Panc1 (cell line): ENCODE data around the gene RAD23A. TPM values are rescaled to one million over a fixed set of nuclear protein-coding genes. Genes with fewer than 3 reads are reported as not detected.

Experiments
- ATAC-seq: fragments of 200-7000 bp; cut with Tn5 transposase; 2 replicates; pipeline ENCODE4 v1.9.1; 2020; ENCODE audit warnings: mild to moderate bottlenecking, moderate library complexity
- BruUV-seq: library from RNA; stranded (reverse); fragments of 400-500 nt; replicated peaks from 2 replicates; lab custom pipeline; 2021; lab: Mats Ljungman, UMichigan
- CTCF ChIA-PET: fragments of 300-600 bp; sonication (Branson Sonifier 250); formaldehyde crosslinking; loops from one replicate; lab custom pipeline; 2022; ENCODE audit warnings: antibody characterized with exemption; lab: Charles Lee
- POLR2A ChIA-PET: fragments of 300-600 bp; sonication (Branson Sonifier 250); formaldehyde crosslinking; loops from one replicate; lab custom pipeline; 2022; ENCODE audit warnings: antibody characterized with exemption; lab: Charles Lee
- DNase-seq: peaks from one replicate; pipeline ENCODE4 v3.0.0-alpha.2; 2010; ENCODE audit warnings: low read depth, low spot score
- H3K27ac ChIP-seq: 2 replicates; pipeline ENCODE4 v1.5.1; 2011; ENCODE audit warnings: mild to moderate bottlenecking, low read length, inconsistent platforms
- H3K27me3 ChIP-seq: fragments of 200-500 bp; sonication (Bioruptor generic); 2 replicates; pipeline ENCODE4 v1.6.0; 2014; ENCODE audit warnings: low read length, inconsistent platforms; ENCODE audit not compliant: control insufficient read depth, insufficient read depth
- H3K36me3 ChIP-seq: fragments of 200-500 bp; sonication (Bioruptor generic); 2 replicates; pipeline ENCODE4 v1.5.1; 2014; ENCODE audit warnings: inconsistent platforms, mild to moderate bottlenecking, low read length, moderate library complexity; ENCODE audit not compliant: control insufficient read depth, insufficient read depth
- H3K4me1 ChIP-seq: 2 replicates; pipeline ENCODE4 v1.5.1; 2011; ENCODE audit warnings: inconsistent platforms, mild to moderate bottlenecking, low read length, moderate library complexity; ENCODE audit not compliant: control insufficient read depth, insufficient read depth
- H3K4me3 ChIP-seq, 2 experiments: 2 replicates each; pipeline ENCODE4 v1.5.1; 2011 to 2012; ENCODE audit warnings: low read depth in 2 of 2, low read length in 2 of 2, mild to moderate bottlenecking in 2 of 2, inconsistent platforms in 1 of 2, moderate library complexity in 1 of 2
- H3K9me3 ChIP-seq: fragments of 200-500 bp; sonication (Bioruptor generic); 2 replicates; pipeline ENCODE4 v1.5.1; 2014; ENCODE audit warnings: low read depth, mild to moderate bottlenecking, inconsistent platforms, low read length, moderate library complexity; ENCODE audit not compliant: control insufficient read depth, insufficient read depth
- POLR2AphosphoS5 ChIP-seq: IDR thresholded peaks from 2 replicates; pipeline ENCODE4 v1.6.1; 2012; ENCODE audit warnings: mild to moderate bottlenecking, low read depth, low read length, moderate library complexity
- SIN3A ChIP-seq: IDR thresholded peaks from 2 replicates; pipeline ENCODE4 v1.6.1; 2012; ENCODE audit warnings: low read depth, mild to moderate bottlenecking, low read length, moderate library complexity, borderline replicate concordance; ENCODE audit not compliant: insufficient read depth
- TCF7L2 ChIP-seq: IDR thresholded peaks from 2 replicates; pipeline ENCODE4 v1.6.1; 2011; ENCODE audit warnings: mild to moderate bottlenecking, low read depth, low read length, inconsistent platforms
- in situ Hi-C: cut with HindIII; loops from 2 replicates; pipeline ENCODE4 v1.10.0; 2016; ENCODE audit warnings: low sequenced_read_pairs, low pct_unique_long_range_greater_than_20kb
- intact Hi-C: fragments of 100-400 bp; cut with micrococcal nuclease; formaldehyde crosslinking; loops from one replicate; pipeline ENCODE4 v1.10.0; 2022; ENCODE audit not compliant: unreplicated experiment
- total RNA-seq: library from RNA; stranded (reverse); gene quantifications from one replicate; pipeline ENCODE4 v1.2.1, GENCODE V29; 2021; ENCODE audit not compliant: unreplicated experiment
- TF ChIP-seq, protein P1 (sequence below), 2 experiments: IDR thresholded peaks; 2 replicates each; pipeline ENCODE4 v1.6.1; 2011 to 2012; ENCODE audit warnings: low read depth in 2 of 2, control low read depth in 1 of 2, low read length in 1 of 2, mild to moderate bottlenecking in 1 of 2, moderate library complexity in 1 of 2; ENCODE audit not compliant: insufficient read depth in 1 of 2
- TF ChIP-seq, protein P2 (sequence below): fragments of 450-650 bp; IDR thresholded peaks from 2 replicates; pipeline ENCODE4 v1.5.1; 2017; ENCODE audit warnings: mild to moderate bottlenecking

RAD23A gene
- total RNA-seq, 1 experiment from 2014 or later: 111 TPM

DNA sequence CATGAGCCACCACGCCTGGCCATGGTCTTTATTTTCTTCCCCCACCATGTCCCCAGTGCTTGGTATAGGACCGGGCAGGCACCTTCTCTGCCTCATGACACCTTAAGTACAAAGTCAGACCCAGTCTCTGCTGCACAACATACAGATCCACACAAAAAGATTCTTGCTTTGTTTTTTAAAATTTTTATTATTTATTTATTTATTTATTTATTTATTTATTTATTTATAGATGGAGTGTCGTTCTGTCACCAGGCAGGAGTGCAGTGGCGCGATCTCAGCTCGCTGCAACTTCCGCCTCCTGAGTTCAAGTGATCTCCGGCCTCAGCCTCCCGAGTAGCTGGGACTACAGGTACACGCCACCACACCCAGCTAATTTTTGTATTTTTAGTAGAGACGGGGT is 47.1 kb downstream of the RAD23A start:
- CTCF ChIA-PET: no interaction called here
- in situ Hi-C loops: no loop called here
- H3K27me3 ChIP-seq: no peaks in the 10 kb centered on the region

DNA sequence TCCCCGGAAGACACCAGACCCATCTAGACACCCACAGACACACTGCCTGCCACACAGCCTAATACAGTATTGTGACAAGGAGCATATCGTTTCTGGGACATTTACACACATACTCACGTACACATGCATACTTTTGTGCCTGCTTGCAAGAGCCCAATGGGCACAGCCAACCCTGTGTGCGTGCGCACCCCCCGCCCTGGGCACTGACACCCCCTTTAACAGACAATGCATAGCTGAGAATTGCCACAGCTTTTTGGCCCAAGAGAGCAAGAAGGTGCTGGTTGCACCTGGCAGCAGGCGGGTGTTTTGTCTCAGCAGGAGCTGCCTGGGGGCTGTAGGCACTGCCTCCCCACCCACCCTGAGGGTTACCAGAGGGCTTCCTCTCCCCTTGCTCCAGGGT is 47.9 kb downstream of the RAD23A start:
- Histone ChIP-seq H3K4me3 (no peak overlapping the region), H3K4me1 (peaks cover 16% of the 10 kb centered on the region), H3K36me3 (no peaks in the 10 kb centered on the region), H3K27ac (no peak overlapping the region), H3K9me3 (no peaks in the 10 kb centered on the region), H3K27me3 (no peaks in the 10 kb centered on the region)
- no peak for ATAC-seq
- TF ChIP-seq SIN3A: no peak
- TF ChIP-seq, protein P1, sequence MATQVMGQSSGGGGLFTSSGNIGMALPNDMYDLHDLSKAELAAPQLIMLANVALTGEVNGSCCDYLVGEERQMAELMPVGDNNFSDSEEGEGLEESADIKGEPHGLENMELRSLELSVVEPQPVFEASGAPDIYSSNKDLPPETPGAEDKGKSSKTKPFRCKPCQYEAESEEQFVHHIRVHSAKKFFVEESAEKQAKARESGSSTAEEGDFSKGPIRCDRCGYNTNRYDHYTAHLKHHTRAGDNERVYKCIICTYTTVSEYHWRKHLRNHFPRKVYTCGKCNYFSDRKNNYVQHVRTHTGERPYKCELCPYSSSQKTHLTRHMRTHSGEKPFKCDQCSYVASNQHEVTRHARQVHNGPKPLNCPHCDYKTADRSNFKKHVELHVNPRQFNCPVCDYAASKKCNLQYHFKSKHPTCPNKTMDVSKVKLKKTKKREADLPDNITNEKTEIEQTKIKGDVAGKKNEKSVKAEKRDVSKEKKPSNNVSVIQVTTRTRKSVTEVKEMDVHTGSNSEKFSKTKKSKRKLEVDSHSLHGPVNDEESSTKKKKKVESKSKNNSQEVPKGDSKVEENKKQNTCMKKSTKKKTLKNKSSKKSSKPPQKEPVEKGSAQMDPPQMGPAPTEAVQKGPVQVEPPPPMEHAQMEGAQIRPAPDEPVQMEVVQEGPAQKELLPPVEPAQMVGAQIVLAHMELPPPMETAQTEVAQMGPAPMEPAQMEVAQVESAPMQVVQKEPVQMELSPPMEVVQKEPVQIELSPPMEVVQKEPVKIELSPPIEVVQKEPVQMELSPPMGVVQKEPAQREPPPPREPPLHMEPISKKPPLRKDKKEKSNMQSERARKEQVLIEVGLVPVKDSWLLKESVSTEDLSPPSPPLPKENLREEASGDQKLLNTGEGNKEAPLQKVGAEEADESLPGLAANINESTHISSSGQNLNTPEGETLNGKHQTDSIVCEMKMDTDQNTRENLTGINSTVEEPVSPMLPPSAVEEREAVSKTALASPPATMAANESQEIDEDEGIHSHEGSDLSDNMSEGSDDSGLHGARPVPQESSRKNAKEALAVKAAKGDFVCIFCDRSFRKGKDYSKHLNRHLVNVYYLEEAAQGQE (IDR thresholded peaks at IDR 0.05; ENCODE audit: insufficient read depth in 1 of 2, low read depth in 2 of 2, low read length in 1 of 2): no peak
- no peak for TF ChIP-seq TCF7L2
- no peak for TF ChIP-seq POLR2AphosphoS5
- TF ChIP-seq, protein P2, sequence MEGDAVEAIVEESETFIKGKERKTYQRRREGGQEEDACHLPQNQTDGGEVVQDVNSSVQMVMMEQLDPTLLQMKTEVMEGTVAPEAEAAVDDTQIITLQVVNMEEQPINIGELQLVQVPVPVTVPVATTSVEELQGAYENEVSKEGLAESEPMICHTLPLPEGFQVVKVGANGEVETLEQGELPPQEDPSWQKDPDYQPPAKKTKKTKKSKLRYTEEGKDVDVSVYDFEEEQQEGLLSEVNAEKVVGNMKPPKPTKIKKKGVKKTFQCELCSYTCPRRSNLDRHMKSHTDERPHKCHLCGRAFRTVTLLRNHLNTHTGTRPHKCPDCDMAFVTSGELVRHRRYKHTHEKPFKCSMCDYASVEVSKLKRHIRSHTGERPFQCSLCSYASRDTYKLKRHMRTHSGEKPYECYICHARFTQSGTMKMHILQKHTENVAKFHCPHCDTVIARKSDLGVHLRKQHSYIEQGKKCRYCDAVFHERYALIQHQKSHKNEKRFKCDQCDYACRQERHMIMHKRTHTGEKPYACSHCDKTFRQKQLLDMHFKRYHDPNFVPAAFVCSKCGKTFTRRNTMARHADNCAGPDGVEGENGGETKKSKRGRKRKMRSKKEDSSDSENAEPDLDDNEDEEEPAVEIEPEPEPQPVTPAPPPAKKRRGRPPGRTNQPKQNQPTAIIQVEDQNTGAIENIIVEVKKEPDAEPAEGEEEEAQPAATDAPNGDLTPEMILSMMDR: no peak
- POLR2A ChIA-PET: interaction anchor here (0.7 kb wide), 1 partner anchor 41 kb away, joined by 3 read pairs; no protein-coding TSS in a partner anchor
- BruUV-seq: no TSS peak
- no peak for DNase-seq
- CTCF ChIA-PET: interaction anchor here (0.6 kb wide), 1 partner anchor 459 kb away, joined by 3 read pairs; no protein-coding TSS in a partner anchor
- intact Hi-C loops (no loop called here), in situ Hi-C loops (no loop called here)

More for the DNA sequence above, 47.1 kb downstream of the RAD23A start:
- H3K4me1 ChIP-seq: peaks cover 12% of the 10 kb centered on the region
- no peak for TF ChIP-seq POLR2AphosphoS5
- no peak for TF ChIP-seq TCF7L2
- TF ChIP-seq, protein P2: no peak
- no peak for TF ChIP-seq SIN3A
- POLR2A ChIA-PET: no interaction called here
- DNase-seq: no peak
- H3K9me3 ChIP-seq: no peaks in the 10 kb centered on the region
- intact Hi-C loops: no loop called here
- no peak overlapping the region for H3K4me3 ChIP-seq
- no TSS peak for BruUV-seq
- H3K27ac ChIP-seq: no peak overlapping the region
- no peaks in the 10 kb centered on the region for H3K36me3 ChIP-seq
- ATAC-seq: no peak
